ENCODE data around the gene APAF1.
"Not testable (repeated sequence)": the region's sequence is repeated elsewhere in the genome, so short reads cannot be mapped to it uniquely, and the experiment has no call there.

APAF1 gene

GRCh38 chr12:98733667-98734350, 88.7 kb downstream of the APAF1 start:
- no peak for DNase-seq

- no peak for DNase-seq
Observed at GRCh38 chr12:98735821-98736220, 90.7 kb downstream of the APAF1 start.

- no peak for DNase-seq
Observed at GRCh38 chr12:98736352-98737321, 91.5 kb downstream of the APAF1 start.

GRCh38 chr12:98737322-98737712, 92.2 kb downstream of the APAF1 start:
- no peak for DNase-seq

GRCh38 chr12:98738002-98738401, 92.9 kb downstream of the APAF1 start:
- no peak for DNase-seq

- no peak for DNase-seq
Observed at GRCh38 chr12:98738539-98738938, 93.4 kb downstream of the APAF1 start.

- no peak for DNase-seq
Observed at GRCh38 chr12:98740751-98741150, 95.7 kb downstream of the APAF1 start.

- DNase-seq, result no peak
Observed at GRCh38 chr12:98741196-98741555, 96.1 kb downstream of the APAF1 start.

- no peak for DNase-seq
Observed at GRCh38 chr12:98741556-98742265, 96.6 kb downstream of the APAF1 start.

GRCh38 chr12:98743362-98743953, 98.4 kb downstream of the APAF1 start:
- no peak for DNase-seq

GRCh38 chr12:98744680-98745079, 99.6 kb downstream of the APAF1 start:
- DNase-seq, result no peak

- DNase-seq, result no peak
Observed at GRCh38 chr12:98745578-98746391, 100.7 kb downstream of the APAF1 start.

- no peak for DNase-seq
Observed at GRCh38 chr12:98748463-98748862, 103.4 kb downstream of the APAF1 start.

- DNase-seq, result no peak
Observed at GRCh38 chr12:98750511-98750910, 105.4 kb downstream of the APAF1 start.

- no peak for DNase-seq
Observed at GRCh38 chr12:98751580-98752115, 106.6 kb downstream of the APAF1 start.

- DNase-seq, result no peak
Observed at GRCh38 chr12:98752726-98753125, 107.6 kb downstream of the APAF1 start.

GRCh38 chr12:98754095-98754494, 109.0 kb downstream of the APAF1 start:
- DNase-seq, result no peak

GRCh38 chr12:98755855-98756254, 110.8 kb downstream of the APAF1 start:
- DNase-seq, result not testable (repeated sequence)

GRCh38 chr12:98757455-98757854, 112.4 kb downstream of the APAF1 start:
- no peak for DNase-seq

- no peak for DNase-seq
Observed at GRCh38 chr12:98758331-98758730, 113.2 kb downstream of the APAF1 start.

GRCh38 chr12:98763656-98764055, 118.6 kb downstream of the APAF1 start:
- DNase-seq, result no peak

GRCh38 chr12:98767248-98767647, 122.2 kb downstream of the APAF1 start:
- DNase-seq, result no peak

All from T-helper 9 cell (primary cell).